IMR-90 (cell line): ENCODE measurements around the gene FAM20A. TPM values are rescaled to one million over a fixed set of nuclear protein-coding genes. Genes with fewer than 3 reads are reported as not detected.

ENCODE experiments used
- ATAC-seq: fragments of 200-7000 bp; cut with Tn5 transposase; 2 replicates; pipeline ENCODE4 v1.9.1; 2020; ENCODE audit warnings: low read depth, mild to moderate bottlenecking, moderate library complexity
- BruUV-seq: library from RNA; stranded (reverse); fragments of 400-500 nt; replicated peaks from 2 replicates; lab custom pipeline; 2021; lab: Mats Ljungman, UMichigan
- CTCF ChIA-PET: fragments of 300-600 bp; formaldehyde crosslinking; extraction: SDS; loops from one replicate; lab custom pipeline; 2021; ENCODE audit warnings: antibody characterized with exemption; lab: Yijun Ruan, JAX
- POLR2A ChIA-PET: fragments of 300-600 bp; sonication (Branson Sonifier 250); formaldehyde crosslinking; loops from one replicate; lab custom pipeline; 2022; ENCODE audit warnings: antibody characterized with exemption; ENCODE audit not compliant: unreplicated experiment; lab: Charles Lee
- DNase-seq: peaks from one replicate; pipeline ENCODE4 v3.0.0; 2013
- H2AFZ ChIP-seq: replicated peaks from 2 replicates; pipeline ENCODE3; 2013; ENCODE audit warnings: low read length, mild to moderate bottlenecking; ENCODE audit not compliant: poor library complexity
- H2AK5ac ChIP-seq: 2 replicates; pipeline ENCODE4 v1.6.1; 2013; ENCODE audit warnings: low read depth, low read length, inconsistent platforms
- H2AK9ac ChIP-seq: replicated peaks from 2 replicates; pipeline ENCODE3; 2013; ENCODE audit warnings: mild to moderate bottlenecking, low read depth, low read length, moderate library complexity; ENCODE audit not compliant: poor library complexity
- H2BK120ac ChIP-seq: 2 replicates; pipeline ENCODE4 v1.6.1; 2013; ENCODE audit warnings: low read depth, low read length, inconsistent platforms
- H2BK15ac ChIP-seq: 3 replicates; pipeline ENCODE4 v1.6.1; 2013; ENCODE audit warnings: low read depth, low read length, inconsistent platforms
- H2BK20ac ChIP-seq: 2 replicates; pipeline ENCODE4 v1.6.1; 2013; ENCODE audit warnings: low read depth, mild to moderate bottlenecking, inconsistent platforms, low read length, moderate library complexity
- H2BK5ac ChIP-seq: 2 replicates; pipeline ENCODE4 v1.6.1; 2013; ENCODE audit warnings: mild to moderate bottlenecking, low read depth, low read length, inconsistent platforms; ENCODE audit not compliant: poor library complexity, severe bottlenecking
- H3K14ac ChIP-seq: replicated peaks from 2 replicates; pipeline ENCODE4 v1.6.1; 2013; ENCODE audit warnings: low read depth, low read length, inconsistent platforms
- H3K18ac ChIP-seq: 2 replicates; pipeline ENCODE4 v1.6.1; 2013; ENCODE audit warnings: low read depth, low read length, control low read depth
- H3K23ac ChIP-seq: 2 replicates; pipeline ENCODE4 v1.6.1; 2013; ENCODE audit warnings: low read depth, low read length, inconsistent platforms
- H3K27ac ChIP-seq: 2 replicates; pipeline ENCODE4 v1.5.1; 2013; ENCODE audit warnings: mild to moderate bottlenecking, control low read depth, low read length; ENCODE audit not compliant: insufficient read depth
- H3K27me3 ChIP-seq: 2 replicates; pipeline ENCODE4 v1.6.1; 2013; ENCODE audit warnings: low read length; ENCODE audit not compliant: control insufficient read depth, insufficient read depth
- H3K36me3 ChIP-seq: 2 replicates; pipeline ENCODE4 v1.6.1; 2013; ENCODE audit warnings: low read length, mixed read lengths; ENCODE audit not compliant: control insufficient read depth, insufficient read depth
- H3K4ac ChIP-seq: 2 replicates; pipeline ENCODE4 v1.6.1; 2013; ENCODE audit warnings: low read depth, low read length, inconsistent platforms
- H3K4me1 ChIP-seq: 2 replicates; pipeline ENCODE4 v1.6.1; 2013; ENCODE audit warnings: low read length, mixed read lengths; ENCODE audit not compliant: control insufficient read depth, insufficient read depth
- H3K4me2 ChIP-seq: 2 replicates; pipeline ENCODE4 v1.6.1; 2013; ENCODE audit warnings: low read depth, mild to moderate bottlenecking, control low read depth, low read length, moderate library complexity
- H3K4me3 ChIP-seq: 2 replicates; pipeline ENCODE4 v1.5.1; 2013; ENCODE audit warnings: low read depth, mild to moderate bottlenecking, control low read depth, low read length, moderate library complexity; ENCODE audit not compliant: insufficient read depth
- H3K56ac ChIP-seq: 2 replicates; pipeline ENCODE4 v1.6.1; 2013; ENCODE audit warnings: low read length, inconsistent platforms; ENCODE audit not compliant: insufficient read depth; ENCODE audit errors: extremely low read depth
- H3K79me1 ChIP-seq, 2 experiments: 2 replicates each; pipeline ENCODE4 v1.6.1; 2013; ENCODE audit warnings: low read length in 2 of 2, inconsistent platforms in 1 of 2, low read depth in 1 of 2
- H3K9ac ChIP-seq: 2 replicates; pipeline ENCODE4 v1.6.1; 2013; ENCODE audit warnings: low read depth, low read length, control low read depth
- H3K9me1 ChIP-seq: 2 replicates; pipeline ENCODE4 v1.6.1; 2013; ENCODE audit warnings: low read length, inconsistent platforms; ENCODE audit not compliant: insufficient read depth
- H3K9me3 ChIP-seq: 2 replicates; pipeline ENCODE4 v1.6.1; 2013; ENCODE audit warnings: low read length; ENCODE audit not compliant: control insufficient read depth, insufficient read depth
- H4K20me1 ChIP-seq: 2 replicates; pipeline ENCODE4 v1.6.1; 2013; ENCODE audit warnings: low read length, inconsistent platforms; ENCODE audit not compliant: insufficient read depth
- H4K5ac ChIP-seq: 2 replicates; pipeline ENCODE4 v1.6.1; 2013; ENCODE audit warnings: mild to moderate bottlenecking, low read depth, low read length, control low read depth
- H4K8ac ChIP-seq, 2 experiments: 2 replicates each; pipeline ENCODE4 v1.6.1; 2013; ENCODE audit warnings: low read depth in 2 of 2, low read length in 2 of 2, control low read depth in 1 of 2, inconsistent platforms in 1 of 2
- H4K91ac ChIP-seq: 2 replicates; pipeline ENCODE4 v1.6.1; 2013; ENCODE audit warnings: low read depth, low read length, inconsistent platforms; ENCODE audit not compliant: insufficient read depth
- BHLHE40 ChIP-seq: fragments of 150-350 bp; IDR thresholded peaks from 2 replicates; pipeline ENCODE4 v1.6.1; 2016; ENCODE audit warnings: mild to moderate bottlenecking, low read depth, low read length
- CHD1 ChIP-seq: IDR thresholded peaks from 2 replicates; pipeline ENCODE4 v1.6.1; 2012; ENCODE audit warnings: low read depth, low read length, improper control_type of control experiment
- MAFK ChIP-seq: IDR thresholded peaks from 2 replicates; pipeline ENCODE4 v1.6.1; 2012; ENCODE audit warnings: low read depth, low read length, improper control_type of control experiment
- MAZ ChIP-seq: IDR thresholded peaks from 2 replicates; pipeline ENCODE4 v1.6.1; 2012; ENCODE audit warnings: low read depth, mild to moderate bottlenecking, low read length, improper control_type of control experiment, moderate library complexity, borderline replicate concordance
- RCOR1 ChIP-seq: IDR thresholded peaks from 2 replicates; pipeline ENCODE4 v1.6.1; 2012; ENCODE audit warnings: mild to moderate bottlenecking, low read length, improper control_type of control experiment; ENCODE audit not compliant: insufficient replicate concordance
- dilution Hi-C: fragments of 300-500 bp; cut with HindIII; formaldehyde crosslinking; loops from one replicate; pipeline ENCODE4 v1.14.3; 2018; ENCODE audit warnings: low sequenced_read_pairs; ENCODE audit not compliant: unreplicated experiment
- in situ Hi-C: fragments of 300-500 bp; cut with MboI; formaldehyde crosslinking; loops from 3 replicates; pipeline ENCODE4 v1.14.3; 2019; ENCODE audit warnings: low sequenced_read_pairs, inconsistent platforms, mixed read lengths
- intact Hi-C: fragments of 100-400 bp; cut with micrococcal nuclease; formaldehyde crosslinking; loops from 2 replicates; pipeline ENCODE4 v1.10.0; 2022
- polyA plus RNA-seq, 3 experiments: library from polyadenylated mRNA; depleted of rRNA; stranded (reverse); fragments of >200 nt; gene quantifications; 2 replicates each; pipeline ENCODE4 v1.2.3, GENCODE V29; 2012; ENCODE audit warnings: low replicate concordance in 1 of 3
- total RNA-seq: library from RNA; depleted of rRNA; stranded (reverse); fragments of >200 nt; gene quantifications from 2 replicates; pipeline ENCODE4 v1.2.3, GENCODE V29; 2012
- TF ChIP-seq, protein P1 (sequence below): fragments of 150-350 bp; IDR thresholded peaks from 2 replicates; pipeline ENCODE4 v1.6.1; 2017; ENCODE audit warnings: mild to moderate bottlenecking, antibody characterized with exemption, low read length, low read depth
- TF ChIP-seq, protein P2 (sequence below): fragments of 150-350 bp; IDR thresholded peaks from 2 replicates; pipeline ENCODE4 v1.6.1; 2016; ENCODE audit warnings: low read depth, mild to moderate bottlenecking, low read length, moderate library complexity, borderline replicate concordance

FAM20A gene
- total and polyA plus RNA-seq, 2 of the 4 experiments (the other 2 are of a cell fraction), result not detected

DNA sequence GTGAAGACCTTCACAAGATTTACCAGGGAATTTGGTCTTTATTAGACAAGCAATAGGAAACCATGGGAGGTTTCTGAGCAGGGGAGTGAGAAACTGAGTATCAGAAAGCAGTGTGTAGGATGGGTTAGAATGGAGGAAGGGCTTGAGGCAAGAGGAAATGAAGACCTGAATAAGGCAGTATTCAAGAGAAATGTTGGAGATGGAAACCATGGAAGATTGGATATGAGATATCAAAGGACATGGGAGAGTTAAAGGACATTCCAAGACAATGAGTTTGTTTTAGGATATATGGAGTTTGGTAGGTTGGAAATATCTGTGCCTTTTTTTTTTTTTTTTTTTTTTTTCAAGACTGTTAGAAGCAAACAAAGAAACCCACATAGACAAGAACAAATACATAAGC, 21.3 kb upstream of the FAM20A start:
- H2AK5ac ChIP-seq, result no peak overlapping the region
- no peak for ATAC-seq
- no peak overlapping the region for H2BK5ac ChIP-seq
- H3K27ac ChIP-seq, result no peak overlapping the region
- H3K4me2 ChIP-seq, result no peak overlapping the region
- no peak overlapping the region for H2AFZ ChIP-seq
- no peak overlapping the region for H3K4me3 ChIP-seq
- no peak overlapping the region for H2AK9ac ChIP-seq
- H2BK20ac ChIP-seq, result no peak overlapping the region
- H3K4me1 ChIP-seq, result no peaks in the 10 kb centered on the region
- POLR2A ChIA-PET, result no interaction called here
- dilution Hi-C loops (no loop called here), intact Hi-C loops (no loop called here), in situ Hi-C loops (no loop called here)
- no peaks in the 10 kb centered on the region for H3K79me1 ChIP-seq
- H2BK120ac ChIP-seq, result no peak overlapping the region
- BruUV-seq, result no TSS peak
- no peak overlapping the region for H4K5ac ChIP-seq
- H3K9me1 ChIP-seq, result no peaks in the 10 kb centered on the region
- H4K91ac ChIP-seq, result no peak overlapping the region
- no peaks in the 10 kb centered on the region for H4K20me1 ChIP-seq
- H4K8ac ChIP-seq, result no peak overlapping the region
- H3K18ac ChIP-seq, result no peak overlapping the region
- H3K9ac ChIP-seq, result no peak overlapping the region
- no peak for DNase-seq
- CTCF ChIA-PET, result interaction anchor here (0.6 kb wide), 1 partner anchor 701 kb away, joined by 4 read pairs; no protein-coding TSS in a partner anchor
- TF ChIP-seq MAZ (no peak), BHLHE40 (no peak), MAFK (no peak), CHD1 (no peak), RCOR1 (no peak)
- TF ChIP-seq, protein P1, sequence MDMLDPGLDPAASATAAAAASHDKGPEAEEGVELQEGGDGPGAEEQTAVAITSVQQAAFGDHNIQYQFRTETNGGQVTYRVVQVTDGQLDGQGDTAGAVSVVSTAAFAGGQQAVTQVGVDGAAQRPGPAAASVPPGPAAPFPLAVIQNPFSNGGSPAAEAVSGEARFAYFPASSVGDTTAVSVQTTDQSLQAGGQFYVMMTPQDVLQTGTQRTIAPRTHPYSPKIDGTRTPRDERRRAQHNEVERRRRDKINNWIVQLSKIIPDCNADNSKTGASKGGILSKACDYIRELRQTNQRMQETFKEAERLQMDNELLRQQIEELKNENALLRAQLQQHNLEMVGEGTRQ, result no peak
- TF ChIP-seq, protein P2, sequence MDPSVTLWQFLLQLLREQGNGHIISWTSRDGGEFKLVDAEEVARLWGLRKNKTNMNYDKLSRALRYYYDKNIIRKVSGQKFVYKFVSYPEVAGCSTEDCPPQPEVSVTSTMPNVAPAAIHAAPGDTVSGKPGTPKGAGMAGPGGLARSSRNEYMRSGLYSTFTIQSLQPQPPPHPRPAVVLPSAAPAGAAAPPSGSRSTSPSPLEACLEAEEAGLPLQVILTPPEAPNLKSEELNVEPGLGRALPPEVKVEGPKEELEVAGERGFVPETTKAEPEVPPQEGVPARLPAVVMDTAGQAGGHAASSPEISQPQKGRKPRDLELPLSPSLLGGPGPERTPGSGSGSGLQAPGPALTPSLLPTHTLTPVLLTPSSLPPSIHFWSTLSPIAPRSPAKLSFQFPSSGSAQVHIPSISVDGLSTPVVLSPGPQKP, result no peak
- no peaks in the 10 kb centered on the region for H3K36me3 ChIP-seq
- H3K4ac ChIP-seq, result no peak overlapping the region
- H3K56ac ChIP-seq, result no peak overlapping the region
- no peak overlapping the region for H2BK15ac ChIP-seq
- no peak overlapping the region for H3K14ac ChIP-seq
- H3K27me3 ChIP-seq, result no peaks in the 10 kb centered on the region
- H3K9me3 ChIP-seq, result no peaks in the 10 kb centered on the region
- H3K23ac ChIP-seq, result no peak overlapping the region
